Upper lobe of left lung (tissue), 6 donors: ENCODE results near the gene CXCR6. TPM values are rescaled to one million over a fixed set of nuclear protein-coding genes. Genes with fewer than 3 reads are reported as not detected.
"Not testable (repeated sequence)": the region's sequence is repeated elsewhere in the genome, so short reads cannot be mapped to it uniquely, and the experiment has no call there.

Experiments used
- ATAC-seq, 2 donors: fragments of 200-7000 bp; cut with Tn5 transposase; one replicate each; pipeline ENCODE4 v1.9.1; 2022; ENCODE audit warnings: mild to moderate bottlenecking in 2 of 2, moderate library complexity in 2 of 2; ENCODE audit not compliant: low FRiP score in 2 of 2
- DNase-seq, 2 donors: peaks; one replicate each; pipeline ENCODE4 v3.0.0-alpha.2; 2019 to 2020
- H3K27ac ChIP-seq, 4 donors: fragments of 200-600 bp; sonication (generic); one replicate each; pipeline ENCODE4 v1.5.1; 2016 to 2019
- H3K27me3 ChIP-seq, 4 donors: fragments of 200-600 bp; sonication (generic); one replicate each; pipeline ENCODE4 v1.5.1; 2017 to 2019
- H3K36me3 ChIP-seq, 4 donors: fragments of 200-600 bp; sonication (generic); one replicate each; pipeline ENCODE4 v1.5.1; 2016 to 2019
- H3K4me1 ChIP-seq, 4 donors: fragments of 200-600 bp; sonication (generic); one replicate each; pipeline ENCODE4 v1.5.1; 2018 to 2019
- H3K4me3 ChIP-seq, 4 donors: fragments of 200-600 bp; sonication (generic); one replicate each; pipeline ENCODE4 v1.5.1; 2017 to 2019; ENCODE audit warnings: mild to moderate bottlenecking in 2 of 4, moderate library complexity in 1 of 4
- H3K9me3 ChIP-seq, 4 donors: fragments of 200-600 bp; sonication (generic); one replicate each; pipeline ENCODE4 v1.5.1; 2018 to 2019
- EP300 ChIP-seq, 4 donors: sonication (generic); formaldehyde crosslinking; IDR thresholded peaks; one replicate each; pipeline ENCODE4 v1.5.1; 2017; ENCODE audit warnings: antibody characterized with exemption in 4 of 4, control low read depth in 2 of 4
- POLR2A ChIP-seq, 4 donors: fragments of 450-650 bp; IDR thresholded peaks; one replicate each; pipeline ENCODE4 v1.5.1; 2016 to 2017; ENCODE audit warnings: antibody characterized with exemption in 4 of 4, mild to moderate bottlenecking in 2 of 4
- POLR2AphosphoS5 ChIP-seq, 2 donors: sonication (generic); formaldehyde crosslinking; IDR thresholded peaks; one replicate each; pipeline ENCODE4 v1.5.1; 2017; ENCODE audit warnings: antibody characterized with exemption in 2 of 2
- WGBS, 2 donors: methylation state at CpG; one replicate each; pipeline ENCODE4 v1.1.5; 2017 to 2018; 5-methylcytosine and 5-hydroxymethylcytosine counted together
- total RNA-seq, 6 donors: library from RNA; depleted of rRNA in 4 of 6; stranded (reverse); fragments of >200 nt in 4 of 6; gene quantifications; one replicate each; pipeline versions ENCODE4 v1.1.0 to v1.2.1, GENCODE V29; 2016 to 2021
- TF ChIP-seq, protein P1 (sequence below), 6 experiments: fragments of 450-650 bp in 4 of 6; fragments of 200-600 bp in 2 of 6; sonication (generic) in 2 of 6; IDR thresholded peaks; one replicate each; pipeline ENCODE4 v1.5.1; 2016 to 2019; ENCODE audit warnings: antibody characterized with exemption in 6 of 6
- donor health status: DM: no; HTN: no; CAD: no; lungs with moderate emphysema.
- donor health status: DM: no; HTN: yes; CAD: no; lungs with severe emphysema.

CXCR6 gene
- total RNA-seq, 6 donors from 2014 or later: 2.1 to 10.2 (median 3.0) TPM

GRCh38 chr3:45992821-45993221, 49.6 kb downstream of the CXCR6 start:
- Histone ChIP-seq H3K27me3 (no peaks in the 10 kb centered on the region), H3K4me3 (no peak overlapping the region), H3K4me1 (peaks cover 53 to 79% (median 59%) of the 10 kb centered on the region in 4 donors), H3K36me3 (no peaks in the 10 kb centered on the region), H3K9me3 (no peaks in the 10 kb centered on the region), H3K27ac (peak overlapping the region; percentile 28 to 99 (median 74))
- TF ChIP-seq, protein P1, sequence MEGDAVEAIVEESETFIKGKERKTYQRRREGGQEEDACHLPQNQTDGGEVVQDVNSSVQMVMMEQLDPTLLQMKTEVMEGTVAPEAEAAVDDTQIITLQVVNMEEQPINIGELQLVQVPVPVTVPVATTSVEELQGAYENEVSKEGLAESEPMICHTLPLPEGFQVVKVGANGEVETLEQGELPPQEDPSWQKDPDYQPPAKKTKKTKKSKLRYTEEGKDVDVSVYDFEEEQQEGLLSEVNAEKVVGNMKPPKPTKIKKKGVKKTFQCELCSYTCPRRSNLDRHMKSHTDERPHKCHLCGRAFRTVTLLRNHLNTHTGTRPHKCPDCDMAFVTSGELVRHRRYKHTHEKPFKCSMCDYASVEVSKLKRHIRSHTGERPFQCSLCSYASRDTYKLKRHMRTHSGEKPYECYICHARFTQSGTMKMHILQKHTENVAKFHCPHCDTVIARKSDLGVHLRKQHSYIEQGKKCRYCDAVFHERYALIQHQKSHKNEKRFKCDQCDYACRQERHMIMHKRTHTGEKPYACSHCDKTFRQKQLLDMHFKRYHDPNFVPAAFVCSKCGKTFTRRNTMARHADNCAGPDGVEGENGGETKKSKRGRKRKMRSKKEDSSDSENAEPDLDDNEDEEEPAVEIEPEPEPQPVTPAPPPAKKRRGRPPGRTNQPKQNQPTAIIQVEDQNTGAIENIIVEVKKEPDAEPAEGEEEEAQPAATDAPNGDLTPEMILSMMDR (IDR thresholded peaks at IDR 0.05): no peak
- TF ChIP-seq POLR2A (IDR thresholded peaks at IDR 0.05): no peak
- TF ChIP-seq POLR2AphosphoS5 (IDR thresholded peaks at IDR 0.05): peak in 1 of 2 donors; percentile 9
- TF ChIP-seq EP300 (IDR thresholded peaks at IDR 0.05): no peak
- DNase-seq (no peak), ATAC-seq (no peak)
- WGBS, 2 donors: 37 to 45% methylated on average over 2 of the region's 2 CpGs

GRCh38 chr3:45993421-45994027, 50.3 kb downstream of the CXCR6 start:
- DNase-seq (no peak), ATAC-seq (no peak)
- WGBS, 2 donors: 60 to 69% methylated on average over 3 of the region's 3 CpGs
- TF ChIP-seq POLR2A (IDR thresholded peaks at IDR 0.05): no peak
- TF ChIP-seq EP300 (IDR thresholded peaks at IDR 0.05): no peak
- TF ChIP-seq, protein P1 (IDR thresholded peaks at IDR 0.05): no peak
- TF ChIP-seq POLR2AphosphoS5 (IDR thresholded peaks at IDR 0.05): no peak
- H3K27ac ChIP-seq: peak overlapping the region; percentile 47 to 99 (median 74)
- H3K9me3 ChIP-seq: no peaks in the 10 kb centered on the region
- peaks cover 46 to 72% (median 52%) of the 10 kb centered on the region in 4 donors for H3K4me1 ChIP-seq
- no peak overlapping the region for H3K4me3 ChIP-seq
- H3K27me3 ChIP-seq: no peaks in the 10 kb centered on the region
- no peaks in the 10 kb centered on the region for H3K36me3 ChIP-seq

GRCh38 chr3:45994419-45995235, 51.4 kb downstream of the CXCR6 start:
- Histone ChIP-seq H3K4me3 (peak overlapping the region; percentile 64 to 85 (median 76)), H3K4me1 (peaks cover 38 to 61% (median 41%) of the 10 kb centered on the region in 4 donors), H3K9me3 (no peaks in the 10 kb centered on the region), H3K36me3 (no peaks in the 10 kb centered on the region), H3K27me3 (no peaks in the 10 kb centered on the region), H3K27ac (peak overlapping the region; percentile 91 to 99 (median 95))
- peak; percentile 38 to 53 for ATAC-seq
- TF ChIP-seq POLR2A (IDR thresholded peaks at IDR 0.05) (no peak), POLR2AphosphoS5 (IDR thresholded peaks at IDR 0.05) (no peak), EP300 (IDR thresholded peaks at IDR 0.05) (no peak)
- TF ChIP-seq, protein P1 (IDR thresholded peaks at IDR 0.05): no peak
- WGBS, 2 donors: 7 to 9% methylated on average over 8 to 16 of the region's 16 CpGs
- peak in 1 of 2 donors; percentile 49 for DNase-seq

DNA sequence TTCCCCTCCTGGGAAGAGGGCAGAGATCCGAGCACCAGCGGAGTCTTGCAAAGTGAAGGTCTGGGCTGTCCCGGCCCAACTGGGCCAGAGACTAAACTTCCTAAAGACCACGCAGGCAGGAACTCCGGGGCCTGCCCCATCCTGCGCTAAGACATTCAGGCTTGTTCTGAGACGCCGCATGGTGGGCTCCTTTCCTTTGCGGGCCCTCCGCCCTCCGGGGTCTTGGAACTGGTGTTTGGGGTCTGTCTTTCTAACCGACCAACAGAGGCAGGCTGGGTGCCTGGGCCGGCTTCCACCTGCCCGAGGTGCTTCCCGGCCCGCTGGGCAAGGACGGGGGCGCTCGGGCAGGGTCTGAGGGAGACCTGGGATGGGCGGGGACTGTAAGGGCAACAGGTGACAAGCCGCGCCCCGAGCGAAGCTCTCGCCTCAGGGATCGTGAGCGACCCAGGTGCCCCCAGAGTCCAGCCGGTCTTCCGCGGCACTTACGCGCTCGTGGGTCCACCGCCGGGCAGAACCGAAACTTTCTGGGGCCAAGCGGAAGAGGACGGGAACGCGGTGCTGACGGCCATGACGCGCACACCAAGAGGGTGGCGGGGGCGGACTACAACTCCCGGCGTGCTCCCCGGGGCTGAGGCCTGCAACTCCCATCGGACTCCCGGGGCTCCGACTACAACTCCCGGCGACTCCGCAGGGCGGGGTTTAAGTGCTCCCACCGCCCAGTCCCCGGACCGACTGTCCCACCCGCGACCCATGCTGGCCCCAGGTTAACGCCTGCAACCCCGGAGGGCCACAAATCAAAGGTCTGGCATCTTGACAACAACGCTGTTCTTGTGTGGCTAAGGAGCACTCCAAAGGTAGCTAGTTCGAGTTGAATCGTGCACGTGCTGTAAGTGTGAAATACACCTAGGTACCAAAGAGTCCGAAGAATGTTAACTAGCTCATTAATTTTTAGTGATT, 52.2 kb downstream of the CXCR6 start, which contains the start of gene FYCO1:
FYCO1 (minus strand) TSS at position 589 of the 957 bp plus-strand sequence. CDS start 10,914 bp downstream, outside the sequence.
- 2 to 3% methylated on average over 28 to 44 of the region's 67 CpGs for WGBS, 2 donors
- Histone ChIP-seq H3K36me3 (no peaks in the 10 kb centered on the region), H3K27ac (peak within 1 kb of the TSS; percentile 91 to 99 (median 95)), H3K4me1 (peaks cover 31 to 52% (median 40%) of the 10 kb centered on the region in 4 donors), H3K27me3 (no peaks in the 10 kb centered on the region), H3K9me3 (no peaks in the 10 kb centered on the region), H3K4me3 (peak within 1 kb of the TSS; percentile 64 to 85 (median 76))
- TF ChIP-seq POLR2A (IDR thresholded peaks at IDR 0.05) (peak in 3 of 4 donors; percentile 65 to 91 (median 66)), EP300 (IDR thresholded peaks at IDR 0.05) (peak in 1 of 4 donors; percentile 49), POLR2AphosphoS5 (IDR thresholded peaks at IDR 0.05) (peak; percentile 92)
- TF ChIP-seq, protein P1 (IDR thresholded peaks at IDR 0.05): peak in 2 of 6 experiments; percentile 3 to 7
- peak; percentile 98 for DNase-seq
- ATAC-seq: peak; percentile 98 to 99

DNA sequence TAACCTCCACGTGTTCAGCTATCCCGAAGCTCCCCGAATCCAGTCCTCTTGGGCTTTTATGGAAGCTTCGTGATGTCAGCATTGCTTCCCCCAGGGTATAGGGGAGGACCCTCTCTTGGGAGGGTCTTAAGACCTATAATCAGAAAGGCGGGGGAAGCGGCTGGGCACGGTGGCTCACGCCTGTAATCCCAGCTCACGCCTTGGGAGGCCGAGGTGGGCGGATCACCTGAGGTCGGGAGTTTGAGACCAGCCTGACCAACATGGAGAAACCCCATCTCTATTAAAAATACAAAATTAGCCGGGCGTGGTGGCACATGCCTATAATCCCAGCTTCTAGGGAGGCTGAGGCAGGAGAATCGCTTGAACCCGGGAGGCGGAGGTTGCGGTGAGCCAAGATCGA, 54.2 kb downstream of the CXCR6 start:
- peak in 1 of 2 donors; percentile 55 for DNase-seq

More for the DNA sequence above, 54.2 kb downstream of the CXCR6 start:
- 91 to 98% methylated on average over 16 to 19 of the region's 19 CpGs for WGBS, 2 donors
- not testable (repeated sequence) for H3K36me3 ChIP-seq, H3K27ac ChIP-seq, H3K9me3 ChIP-seq, H3K4me3 ChIP-seq, H3K27me3 ChIP-seq, ATAC-seq
- peaks cover 21 to 35% (median 29%) of the 10 kb centered on the region in 4 donors for H3K4me1 ChIP-seq
